ENCODE results near the gene CYBA. TPM values are rescaled to one million over a fixed set of nuclear protein-coding genes. Genes with fewer than 3 reads are reported as not detected.

Gene CYBA
- total RNA-seq, 2 donors from 2014 or later: 82.0 to 132 TPM

DNA sequence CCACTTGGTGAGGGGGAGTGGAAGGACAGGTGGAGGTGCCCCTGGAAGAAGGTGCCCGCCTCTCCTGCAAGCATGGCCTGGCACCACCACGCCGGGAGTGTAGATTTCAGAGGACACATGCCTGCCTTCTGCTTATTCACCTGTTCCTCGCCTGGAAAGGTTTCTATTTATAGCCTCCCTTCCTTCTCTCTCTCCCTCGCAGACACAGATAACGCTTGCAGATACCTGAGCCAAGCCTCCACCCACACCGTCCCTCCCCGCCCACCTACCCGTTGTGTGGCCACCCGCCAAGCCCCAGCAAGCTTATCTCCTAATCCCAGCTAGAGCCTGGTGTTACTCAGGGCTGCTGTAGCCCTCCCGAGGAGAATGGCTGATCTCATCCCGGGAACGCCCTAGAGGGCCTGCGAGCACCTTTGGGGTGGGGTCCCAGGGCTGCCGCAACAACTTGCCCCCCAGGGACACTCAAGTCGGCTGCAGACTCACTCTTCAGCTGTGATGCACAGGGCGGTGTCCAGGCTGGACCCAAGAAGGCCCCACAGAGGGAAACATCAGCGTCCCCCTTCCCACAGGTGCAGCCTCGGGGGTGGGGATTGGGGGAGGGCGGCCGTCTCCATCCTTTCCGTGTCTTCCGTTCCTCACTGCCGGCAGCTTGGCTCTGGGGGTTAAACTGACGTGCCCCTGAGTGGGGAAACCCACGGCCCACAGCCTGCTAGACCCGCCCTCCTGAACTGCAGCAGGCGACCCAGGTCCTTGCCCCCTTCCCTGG lies 37.3 kb upstream of the CYBA start:
- DNase-seq (ENCODE audit: low spot score): no peak
- Histone ChIP-seq H3K4me1 (peaks cover 0 to 40% of the 10 kb centered on the region in 2 donors), H3K36me3 (no peaks in the 10 kb centered on the region), H3K4me3 (no peak overlapping the region), H3K27me3 (no peaks in the 10 kb centered on the region), H3K9me3 (no peaks in the 10 kb centered on the region), H3K27ac (no peak overlapping the region)
- TF ChIP-seq, protein P1, sequence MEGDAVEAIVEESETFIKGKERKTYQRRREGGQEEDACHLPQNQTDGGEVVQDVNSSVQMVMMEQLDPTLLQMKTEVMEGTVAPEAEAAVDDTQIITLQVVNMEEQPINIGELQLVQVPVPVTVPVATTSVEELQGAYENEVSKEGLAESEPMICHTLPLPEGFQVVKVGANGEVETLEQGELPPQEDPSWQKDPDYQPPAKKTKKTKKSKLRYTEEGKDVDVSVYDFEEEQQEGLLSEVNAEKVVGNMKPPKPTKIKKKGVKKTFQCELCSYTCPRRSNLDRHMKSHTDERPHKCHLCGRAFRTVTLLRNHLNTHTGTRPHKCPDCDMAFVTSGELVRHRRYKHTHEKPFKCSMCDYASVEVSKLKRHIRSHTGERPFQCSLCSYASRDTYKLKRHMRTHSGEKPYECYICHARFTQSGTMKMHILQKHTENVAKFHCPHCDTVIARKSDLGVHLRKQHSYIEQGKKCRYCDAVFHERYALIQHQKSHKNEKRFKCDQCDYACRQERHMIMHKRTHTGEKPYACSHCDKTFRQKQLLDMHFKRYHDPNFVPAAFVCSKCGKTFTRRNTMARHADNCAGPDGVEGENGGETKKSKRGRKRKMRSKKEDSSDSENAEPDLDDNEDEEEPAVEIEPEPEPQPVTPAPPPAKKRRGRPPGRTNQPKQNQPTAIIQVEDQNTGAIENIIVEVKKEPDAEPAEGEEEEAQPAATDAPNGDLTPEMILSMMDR (IDR thresholded peaks at IDR 0.05): no peak

DNA sequence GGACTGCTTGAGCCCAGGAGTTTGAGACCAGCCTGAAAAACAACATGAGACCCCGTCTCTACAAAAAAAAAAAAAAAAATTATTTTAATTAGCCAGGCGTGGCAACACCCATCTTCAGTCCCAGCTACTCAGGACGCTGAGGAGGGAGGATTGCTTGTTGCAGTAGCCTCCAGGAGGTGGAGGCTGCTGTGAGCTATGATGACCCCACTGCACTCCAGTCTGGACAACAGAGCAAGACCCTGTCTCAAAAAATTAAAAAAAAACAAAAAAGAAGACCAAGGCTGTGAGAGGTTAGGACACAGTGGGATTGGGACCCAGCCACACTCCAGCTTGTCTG lies 36.8 kb upstream of the CYBA start:
- H3K4me3 ChIP-seq: no peak overlapping the region
- peaks cover 0 to 40% of the 10 kb centered on the region in 2 donors for H3K4me1 ChIP-seq
- no peaks in the 10 kb centered on the region for H3K27me3 ChIP-seq
- no peak overlapping the region for H3K27ac ChIP-seq
- DNase-seq (ENCODE audit: low spot score): no peak
- H3K36me3 ChIP-seq: no peaks in the 10 kb centered on the region
- no peaks in the 10 kb centered on the region for H3K9me3 ChIP-seq
- TF ChIP-seq, protein P1 (IDR thresholded peaks at IDR 0.05): no peak

GRCh38 chr16:88687254-88687576 lies 36.4 kb upstream of the CYBA start:
- Histone ChIP-seq H3K27me3 (no peaks in the 10 kb centered on the region), H3K27ac (no peak overlapping the region), H3K36me3 (no peaks in the 10 kb centered on the region), H3K4me3 (no peak overlapping the region), H3K9me3 (no peaks in the 10 kb centered on the region), H3K4me1 (peaks cover 0 to 40% of the 10 kb centered on the region in 2 donors)
- no peak for DNase-seq (ENCODE audit: low spot score)
- TF ChIP-seq, protein P1 (IDR thresholded peaks at IDR 0.05): no peak

DNA sequence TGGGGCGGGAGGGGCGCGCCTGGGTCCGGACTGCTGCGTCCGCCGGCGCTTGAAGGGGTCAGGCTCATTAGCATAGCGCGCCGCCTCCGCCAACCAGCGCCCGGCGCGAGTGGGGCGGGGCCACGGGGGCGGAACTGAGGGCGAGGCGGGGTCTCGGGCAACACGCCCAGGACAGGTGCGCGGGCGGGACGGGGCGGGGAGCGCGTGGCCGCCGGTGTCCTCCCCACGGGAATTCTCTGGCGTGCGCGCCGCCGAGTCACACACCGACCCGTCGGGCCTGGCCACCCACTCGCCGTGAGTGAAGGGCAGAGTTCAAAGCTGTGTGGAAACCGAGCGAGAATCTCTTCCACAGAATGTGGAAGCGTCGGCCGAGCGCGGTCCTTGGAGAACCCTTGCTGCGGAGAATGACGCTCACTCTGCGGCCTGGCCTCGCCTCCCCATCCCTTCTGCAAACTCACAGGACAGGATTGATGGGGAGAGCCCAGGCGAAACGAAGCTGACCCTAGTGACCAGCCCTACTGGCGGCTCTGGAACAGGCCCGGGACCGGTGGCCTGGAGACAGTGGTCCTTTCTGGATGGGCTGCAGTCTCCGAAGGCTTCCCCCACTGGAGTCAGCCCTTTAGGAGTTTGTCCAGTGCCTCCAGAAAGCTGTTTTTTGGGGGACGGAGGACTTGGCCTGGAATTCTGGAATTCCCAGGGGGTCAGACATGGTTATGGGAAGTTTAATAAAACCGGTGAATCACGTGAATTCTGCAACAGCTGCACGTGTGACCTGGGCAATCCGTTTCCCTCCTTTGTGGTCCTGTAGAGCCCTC lies 35.8 kb upstream of the CYBA start, which contains the start of gene SNAI3:
TSS of gene SNAI3 (minus strand) at position 69 of the 815 bp plus-strand sequence. CDS start 101 bp downstream, outside the sequence.
- peak within 1 kb of the TSS; percentile 52 to 64 for H3K4me3 ChIP-seq
- peak; percentile 73 for DNase-seq (ENCODE audit: low spot score)
- H3K9me3 ChIP-seq: no peaks in the 10 kb centered on the region
- TF ChIP-seq, protein P1 (IDR thresholded peaks at IDR 0.05): no peak
- H3K4me1 ChIP-seq: peaks cover 0 to 40% of the 10 kb centered on the region in 2 donors
- no peaks in the 10 kb centered on the region for H3K27me3 ChIP-seq
- H3K36me3 ChIP-seq: no peaks in the 10 kb centered on the region
- peak within 1 kb of the TSS; percentile 15 to 70 for H3K27ac ChIP-seq

DNA sequence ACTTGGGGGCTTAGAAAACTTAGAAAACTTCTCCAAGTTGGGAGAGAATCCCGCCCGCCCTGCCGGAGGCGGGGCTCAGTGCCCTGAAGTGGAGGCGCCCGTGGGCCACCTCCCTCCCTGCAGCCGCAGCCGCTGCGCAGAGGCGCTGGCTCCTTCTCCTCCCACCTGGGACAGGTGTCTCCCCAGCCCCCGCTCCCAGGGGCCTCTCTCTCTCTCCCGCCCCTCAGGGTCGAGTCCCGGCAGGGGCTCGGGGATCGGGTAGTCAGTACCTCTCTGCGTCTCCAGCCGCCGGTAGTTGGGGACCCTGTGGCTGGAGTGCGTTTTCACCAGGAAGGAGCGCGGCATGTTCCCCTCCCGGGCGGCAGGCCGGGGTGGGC lies 35.2 kb upstream of the CYBA start:
- H3K9me3 ChIP-seq: no peaks in the 10 kb centered on the region
- no peaks in the 10 kb centered on the region for H3K36me3 ChIP-seq
- H3K27me3 ChIP-seq: peaks cover 0 to 3% of the 10 kb centered on the region in 2 donors
- DNase-seq (ENCODE audit: low spot score): no peak
- H3K27ac ChIP-seq: peak overlapping the region; percentile 15 to 70
- H3K4me3 ChIP-seq: peak overlapping the region; percentile 52 to 64
- TF ChIP-seq, protein P1 (IDR thresholded peaks at IDR 0.05): no peak
- H3K4me1 ChIP-seq: peaks cover 0 to 40% of the 10 kb centered on the region in 2 donors
